Nephron progenitor cell (in vitro differentiated cells): Measurements from ENCODE around the gene SYNDIG1.

Experiments
- DNase-seq: peaks from one replicate; pipeline ENCODE4 v3.0.0; 2021
- H3K27ac Mint-ChIP-seq: 2 replicates; pipeline ENCODE4 v1.8.0; 2021; ENCODE audit warnings: mild to moderate bottlenecking, moderate library complexity, mixed read lengths
- H3K27me3 Mint-ChIP-seq: 2 replicates; pipeline ENCODE4 v1.8.0; 2021; ENCODE audit warnings: mild to moderate bottlenecking, low read depth, mixed read lengths; ENCODE audit not compliant: poor library complexity
- H3K36me3 Mint-ChIP-seq: 2 replicates; pipeline ENCODE4 v1.8.0; 2021; ENCODE audit warnings: low read depth, mixed read lengths
- H3K4me1 Mint-ChIP-seq: 2 replicates; pipeline ENCODE4 v1.8.0; 2021; ENCODE audit warnings: mixed read lengths
- H3K4me3 Mint-ChIP-seq: 2 replicates; pipeline ENCODE4 v1.8.0; 2021; ENCODE audit warnings: mild to moderate bottlenecking, moderate library complexity, mixed read lengths
- H3K9me3 Mint-ChIP-seq: 2 replicates; pipeline ENCODE4 v1.8.0; 2021; ENCODE audit warnings: mild to moderate bottlenecking, moderate library complexity, mixed read lengths
- TF ChIP-seq, protein P1 (sequence below): fragments of 200-600 bp; sonication (generic); IDR thresholded peaks from 2 replicates; pipeline ENCODE4 v1.5.0; 2021; ENCODE audit warnings: antibody characterized with exemption

SYNDIG1 gene

DNA sequence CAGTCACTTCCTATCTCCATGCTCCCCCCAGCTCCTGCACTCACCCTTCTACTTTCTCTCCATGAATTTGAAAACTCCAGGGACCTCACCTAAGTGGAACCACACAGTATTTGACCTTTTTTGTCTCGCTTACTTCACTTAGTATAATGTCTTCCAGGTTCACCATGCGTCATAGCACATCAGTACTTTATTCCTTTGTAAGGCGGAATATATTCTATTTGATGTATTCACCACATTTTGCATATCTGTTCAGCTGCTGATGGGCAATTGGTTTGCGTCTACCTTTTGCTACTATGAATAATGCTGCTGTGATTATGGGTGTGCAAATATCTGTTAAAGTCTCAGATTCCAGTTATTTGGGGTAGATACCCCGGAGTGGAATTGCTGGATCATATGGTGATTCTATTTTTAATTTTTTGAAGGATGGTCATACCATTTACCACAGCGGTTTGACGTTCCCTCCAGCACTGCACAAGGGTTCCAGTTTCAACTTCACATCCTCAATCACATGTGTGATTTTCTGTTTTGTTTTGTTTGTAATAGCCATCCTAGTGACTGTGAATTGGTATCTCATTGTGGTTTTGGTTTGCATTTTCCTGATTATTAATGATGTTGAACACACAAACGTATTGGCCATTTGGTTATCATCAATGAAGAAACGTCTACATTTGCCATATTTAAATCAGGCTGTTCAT, 20.3 kb upstream of the SYNDIG1 start:
- Mint-ChIP-seq H3K4me3 (no peak overlapping the region), H3K4me1 (peaks cover 30% of the 10 kb centered on the region), H3K36me3 (no peaks in the 10 kb centered on the region), H3K27ac (peak overlapping the region; percentile 6), H3K27me3 (peaks cover 12% of the 10 kb centered on the region), H3K9me3 (no peaks in the 10 kb centered on the region)
- TF ChIP-seq, protein P1, sequence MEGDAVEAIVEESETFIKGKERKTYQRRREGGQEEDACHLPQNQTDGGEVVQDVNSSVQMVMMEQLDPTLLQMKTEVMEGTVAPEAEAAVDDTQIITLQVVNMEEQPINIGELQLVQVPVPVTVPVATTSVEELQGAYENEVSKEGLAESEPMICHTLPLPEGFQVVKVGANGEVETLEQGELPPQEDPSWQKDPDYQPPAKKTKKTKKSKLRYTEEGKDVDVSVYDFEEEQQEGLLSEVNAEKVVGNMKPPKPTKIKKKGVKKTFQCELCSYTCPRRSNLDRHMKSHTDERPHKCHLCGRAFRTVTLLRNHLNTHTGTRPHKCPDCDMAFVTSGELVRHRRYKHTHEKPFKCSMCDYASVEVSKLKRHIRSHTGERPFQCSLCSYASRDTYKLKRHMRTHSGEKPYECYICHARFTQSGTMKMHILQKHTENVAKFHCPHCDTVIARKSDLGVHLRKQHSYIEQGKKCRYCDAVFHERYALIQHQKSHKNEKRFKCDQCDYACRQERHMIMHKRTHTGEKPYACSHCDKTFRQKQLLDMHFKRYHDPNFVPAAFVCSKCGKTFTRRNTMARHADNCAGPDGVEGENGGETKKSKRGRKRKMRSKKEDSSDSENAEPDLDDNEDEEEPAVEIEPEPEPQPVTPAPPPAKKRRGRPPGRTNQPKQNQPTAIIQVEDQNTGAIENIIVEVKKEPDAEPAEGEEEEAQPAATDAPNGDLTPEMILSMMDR = no peak
- no peak for DNase-seq

DNA sequence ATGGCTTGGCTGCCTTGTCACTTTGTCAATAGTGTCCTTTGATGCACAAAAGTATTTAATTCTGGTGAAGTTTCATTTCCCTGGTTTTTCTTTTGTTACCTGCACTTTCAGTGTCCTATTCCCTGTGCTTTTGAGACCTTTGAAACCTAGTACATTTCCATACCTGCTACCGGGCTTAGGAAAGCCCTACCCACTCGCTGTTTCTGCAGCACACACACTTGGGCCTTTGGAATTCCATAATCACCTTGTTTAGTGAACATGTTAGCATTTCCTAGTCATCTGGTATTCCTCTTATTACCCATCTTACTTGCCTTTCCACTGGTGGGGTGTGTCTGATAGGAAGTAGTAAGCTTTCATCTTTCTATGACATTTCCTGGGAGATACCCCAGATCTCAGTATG, 19.3 kb upstream of the SYNDIG1 start:
- no peaks in the 10 kb centered on the region for H3K9me3 Mint-ChIP-seq
- H3K4me1 Mint-ChIP-seq = peaks cover 22% of the 10 kb centered on the region
- TF ChIP-seq, protein P1 = no peak
- no peak for DNase-seq
- H3K27me3 Mint-ChIP-seq = peaks cover 12% of the 10 kb centered on the region
- H3K4me3 Mint-ChIP-seq = no peak overlapping the region
- no peak overlapping the region for H3K27ac Mint-ChIP-seq
- H3K36me3 Mint-ChIP-seq = no peaks in the 10 kb centered on the region

DNA sequence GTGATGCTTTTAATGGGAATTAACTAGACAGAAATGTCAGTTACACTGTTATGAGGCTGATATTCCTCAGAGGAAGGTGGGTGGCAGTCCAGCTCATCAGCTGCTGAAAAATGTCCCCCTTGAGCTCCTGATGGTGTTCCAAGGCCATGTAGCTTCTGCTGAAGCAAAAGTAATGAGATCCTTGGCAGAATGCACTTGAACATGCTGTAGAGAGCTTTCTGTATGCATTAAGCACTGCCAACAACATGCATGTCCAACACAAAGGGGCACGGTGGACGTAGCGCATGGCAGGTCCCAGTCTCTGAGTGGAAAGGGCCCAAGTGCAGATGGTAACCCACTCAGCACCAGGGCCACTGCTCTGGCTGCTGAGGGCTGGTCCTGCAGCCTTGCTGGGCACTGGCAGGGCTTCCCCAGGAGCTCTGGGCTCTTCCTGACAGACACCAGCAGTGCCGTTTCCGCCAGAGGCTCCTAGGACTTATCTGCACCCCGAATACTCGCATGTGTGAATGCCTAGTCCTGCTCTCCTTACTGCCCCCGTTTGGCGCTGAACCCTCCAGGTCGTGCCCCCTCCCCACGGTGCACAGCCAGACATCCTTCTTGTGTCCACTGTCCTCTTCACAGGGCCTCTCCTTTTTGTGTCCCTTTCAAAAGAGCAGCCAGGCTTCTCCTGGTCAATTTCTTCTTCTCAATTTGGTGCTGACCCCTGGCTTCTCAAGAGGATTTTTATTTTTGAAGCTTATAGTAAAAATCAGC, 18.6 kb upstream of the SYNDIG1 start:
- Mint-ChIP-seq H3K27me3 (peaks cover 12% of the 10 kb centered on the region), H3K4me3 (no peak overlapping the region), H3K27ac (no peak overlapping the region), H3K9me3 (no peaks in the 10 kb centered on the region), H3K36me3 (no peaks in the 10 kb centered on the region), H3K4me1 (peaks cover 22% of the 10 kb centered on the region)
- TF ChIP-seq, protein P1 = no peak
- no peak for DNase-seq

DNA sequence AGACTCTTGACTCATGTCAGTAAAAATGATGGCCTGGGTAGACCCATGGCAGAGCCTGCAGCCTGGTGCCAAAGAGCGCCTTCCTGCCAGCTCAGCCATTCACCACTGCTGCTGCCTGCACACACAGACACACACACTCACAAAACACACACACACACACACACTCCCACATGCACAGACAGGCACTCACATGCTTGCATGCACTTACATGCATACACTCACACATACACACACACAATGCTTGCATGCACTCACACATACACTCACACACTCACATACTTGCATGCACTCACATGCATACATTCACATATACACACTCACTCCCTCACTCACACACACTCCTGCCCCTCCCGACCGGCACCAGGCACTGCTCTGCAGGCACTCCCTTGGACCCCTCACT, 18.0 kb upstream of the SYNDIG1 start:
- TF ChIP-seq, protein P1 = no peak

DNA sequence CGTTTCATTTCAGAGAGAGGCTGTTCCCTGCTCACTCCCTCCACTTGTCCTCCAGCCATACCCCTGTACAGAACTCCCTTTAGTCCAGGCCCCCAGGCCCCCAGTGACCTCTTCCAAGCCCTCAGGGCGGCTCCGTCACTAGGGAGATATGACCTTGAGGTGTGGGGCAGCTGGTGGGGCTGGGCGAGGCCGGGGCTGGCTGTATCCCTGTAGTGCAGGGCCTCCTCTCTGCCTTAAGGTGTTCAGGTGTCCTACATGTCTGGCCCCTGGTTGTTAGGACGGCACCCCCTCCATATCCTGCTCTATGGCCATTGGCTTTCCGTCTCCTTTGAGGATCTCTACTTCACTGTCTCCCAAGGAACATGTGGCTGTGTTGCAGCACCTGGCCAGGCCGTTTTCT, 17.4 kb upstream of the SYNDIG1 start:
- Mint-ChIP-seq H3K36me3 (no peaks in the 10 kb centered on the region), H3K27me3 (peaks cover 12% of the 10 kb centered on the region), H3K27ac (no peak overlapping the region), H3K9me3 (no peaks in the 10 kb centered on the region), H3K4me1 (peaks cover 24% of the 10 kb centered on the region), H3K4me3 (no peak overlapping the region)
- TF ChIP-seq, protein P1 = no peak
- no peak for DNase-seq

More for the DNA sequence above, 18.0 kb upstream of the SYNDIG1 start:
- H3K27me3 Mint-ChIP-seq = peaks cover 12% of the 10 kb centered on the region
- no peak overlapping the region for H3K4me3 Mint-ChIP-seq
- no peaks in the 10 kb centered on the region for H3K36me3 Mint-ChIP-seq
- H3K27ac Mint-ChIP-seq = no peak overlapping the region
- no peaks in the 10 kb centered on the region for H3K9me3 Mint-ChIP-seq
- DNase-seq = no peak
- H3K4me1 Mint-ChIP-seq = peaks cover 27% of the 10 kb centered on the region
